Fibroblast of skin of right quadriceps (primary cell): ENCODE data around the gene NPW.

Experiments
- DNase-seq: peaks from one replicate; pipeline ENCODE4 v3.0.0-alpha.2; 2013

The NPW gene

DNA sequence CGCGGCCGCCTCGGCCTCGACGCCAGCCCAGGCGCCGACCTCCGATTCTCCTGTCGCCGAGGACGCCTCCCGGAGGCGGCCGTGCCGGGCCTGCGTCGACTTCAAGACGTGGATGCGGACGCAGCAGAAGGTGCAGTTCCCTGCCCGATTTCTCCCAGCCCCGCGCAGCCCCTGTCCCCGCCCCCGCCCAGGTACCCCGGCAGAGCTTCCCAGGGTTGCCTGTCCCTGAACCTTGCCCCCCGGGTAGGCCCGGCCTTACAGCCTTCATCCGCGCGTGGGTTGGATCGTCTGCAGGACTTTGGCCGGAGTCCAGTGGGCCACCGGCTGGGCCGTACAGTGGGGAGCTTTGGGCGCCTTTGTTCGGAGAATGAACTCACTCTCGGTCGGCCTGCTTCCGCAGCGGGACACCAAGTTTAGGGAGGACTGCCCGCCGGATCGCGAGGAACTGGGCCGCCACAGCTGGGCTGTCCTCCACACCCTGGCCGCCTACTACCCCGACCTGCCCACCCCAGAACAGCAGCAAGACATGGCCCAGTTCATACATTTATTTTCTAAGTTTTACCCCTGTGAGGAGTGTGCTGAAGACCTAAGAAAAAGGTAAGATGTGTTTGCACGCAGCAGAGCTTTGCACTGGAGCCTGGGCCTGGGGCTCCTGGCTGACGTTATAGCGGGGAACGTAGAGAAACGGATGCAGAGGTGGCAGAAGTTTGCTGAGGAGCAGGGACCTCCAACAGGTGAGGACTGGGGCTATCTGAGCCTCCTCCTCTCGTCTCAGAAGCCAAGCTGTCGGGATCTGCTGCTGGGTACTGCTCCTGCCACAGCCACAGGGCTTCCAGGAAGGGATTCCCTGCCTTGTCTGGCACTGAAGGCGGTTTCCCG is 35.0 kb upstream of the NPW start:
- DNase-seq: no peak

DNA sequence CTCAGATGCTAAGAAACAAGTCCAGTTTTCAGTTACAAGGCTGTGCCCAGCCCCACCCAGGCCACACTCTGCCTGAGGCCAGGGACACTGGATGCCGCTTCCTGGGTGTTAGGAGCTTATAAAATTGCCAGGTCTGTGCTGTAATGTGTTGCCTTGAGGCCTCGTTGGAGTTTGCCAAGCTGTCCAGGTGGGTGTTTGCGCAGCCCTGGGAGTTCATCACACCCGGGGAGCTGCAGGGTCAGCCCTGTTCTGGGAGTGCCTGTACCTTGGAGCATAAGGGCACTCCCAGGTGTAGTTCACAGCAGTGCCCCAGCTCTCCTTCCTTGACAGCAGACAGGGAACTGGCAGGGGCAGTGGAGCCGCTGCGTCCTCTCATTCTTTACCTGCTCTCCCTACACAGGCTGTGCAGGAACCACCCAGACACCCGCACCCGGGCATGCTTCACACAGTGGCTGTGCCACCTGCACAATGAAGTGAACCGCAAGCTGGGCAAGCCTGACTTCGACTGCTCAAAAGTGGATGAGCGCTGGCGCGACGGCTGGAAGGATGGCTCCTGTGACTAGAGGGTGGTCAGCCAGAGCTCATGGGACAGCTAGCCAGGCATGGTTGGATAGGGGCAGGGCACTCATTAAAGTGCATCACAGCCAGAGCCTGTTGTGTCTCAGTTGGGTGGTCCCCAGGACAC is 34.0 kb upstream of the NPW start:
- DNase-seq: no peak

- DNase-seq: no peak
Observed at GRCh38 chr16:1987198-1987597, 32.4 kb upstream of the NPW start.

GRCh38 chr16:1989209-1990100 is 30.1 kb upstream of the NPW start, which contains the start of gene SYNGR3:
SYNGR3 (plus strand) TSS chr16:1989970; CDS start chr16:1990103, 133 bp downstream.
- no peak for DNase-seq

DNA sequence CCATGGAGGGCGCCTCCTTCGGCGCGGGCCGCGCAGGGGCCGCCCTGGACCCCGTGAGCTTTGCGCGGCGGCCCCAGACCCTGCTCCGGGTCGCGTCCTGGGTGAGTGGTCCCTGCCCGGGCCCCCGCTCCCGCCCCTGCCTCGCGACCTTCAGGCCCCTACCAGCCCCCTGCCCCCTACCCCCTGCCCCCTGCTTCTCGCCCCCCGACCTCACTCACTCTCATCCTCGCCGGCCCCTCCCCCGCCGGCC is 29.6 kb upstream of the NPW start:
- no peak for DNase-seq

DNA sequence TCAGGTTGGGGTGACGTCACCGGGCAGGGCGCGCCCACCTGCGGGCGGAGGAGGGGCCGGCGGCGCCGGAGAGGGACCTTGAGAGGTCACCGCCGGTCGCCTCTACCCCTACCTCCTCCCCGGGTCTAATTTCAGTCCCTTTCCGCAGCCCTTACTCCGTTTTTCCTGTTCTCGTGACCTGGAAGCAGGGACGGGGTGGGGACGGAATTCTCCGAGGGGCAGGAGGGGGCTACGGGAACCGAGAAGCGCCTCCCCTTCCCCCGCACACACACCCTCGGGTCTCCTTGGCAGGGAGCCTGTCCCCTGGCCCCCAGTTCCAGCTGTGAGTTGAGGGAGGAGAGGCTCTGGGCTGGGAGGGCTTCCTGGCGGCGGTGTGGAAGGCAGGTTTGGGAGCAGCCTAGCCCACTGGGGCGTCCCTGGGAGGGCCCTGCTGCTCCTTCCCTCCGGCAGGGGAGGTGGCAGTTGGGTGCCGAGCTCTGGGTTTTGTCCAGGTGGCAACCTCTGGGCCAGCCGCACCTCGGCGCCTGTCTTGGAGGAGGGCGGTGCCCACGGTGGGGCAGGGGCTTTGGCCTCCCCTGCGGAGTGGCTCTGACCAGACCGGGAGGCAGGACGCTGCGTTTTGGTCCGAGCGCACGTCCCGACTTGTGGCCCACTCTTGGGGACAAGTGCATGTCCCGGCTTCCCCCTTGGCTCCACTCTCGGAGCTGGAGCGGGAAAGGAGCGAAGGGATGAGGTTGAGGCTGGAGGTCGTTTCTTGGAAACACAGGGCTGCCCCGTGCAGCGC is 29.0 kb upstream of the NPW start:
- no peak for DNase-seq

DNA sequence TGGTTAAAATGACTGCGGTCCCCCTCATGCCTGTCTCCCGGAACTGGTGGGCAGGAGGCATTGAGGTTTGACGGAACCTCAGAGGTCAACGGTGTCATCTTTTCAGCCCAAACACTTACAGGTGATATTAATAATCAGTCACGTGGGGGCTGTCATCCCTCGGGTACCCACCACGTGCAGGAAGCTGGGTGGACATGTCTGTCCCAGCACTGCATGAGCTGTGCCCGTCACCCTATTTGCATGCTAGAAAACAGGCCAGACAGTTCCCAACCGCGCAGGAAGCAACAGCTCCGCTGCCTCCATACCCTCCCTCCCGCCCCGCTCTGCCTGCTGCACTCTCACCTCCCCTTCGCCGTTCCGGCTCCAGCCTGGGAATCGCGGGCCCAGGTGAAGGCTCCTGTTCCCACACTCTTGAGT is 28.4 kb upstream of the NPW start:
- no peak for DNase-seq

DNA sequence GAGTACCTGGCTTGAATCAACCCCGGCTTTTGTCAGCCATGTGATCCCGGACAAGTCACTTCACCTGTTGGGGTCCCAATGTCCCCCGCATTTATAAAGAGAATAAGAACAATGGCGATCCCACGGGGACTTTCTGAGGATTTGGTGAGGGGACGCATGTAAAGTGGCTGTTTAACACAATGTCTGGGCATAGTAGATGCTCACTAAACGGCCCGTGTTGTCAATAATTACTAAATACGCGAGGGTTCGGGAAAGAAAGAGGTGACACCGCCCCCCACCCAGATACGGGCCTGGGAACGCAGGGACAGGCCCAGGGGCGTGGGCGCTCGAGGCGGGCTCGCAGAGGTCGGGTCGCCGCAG is 28.0 kb upstream of the NPW start:
- DNase-seq: no peak

DNA sequence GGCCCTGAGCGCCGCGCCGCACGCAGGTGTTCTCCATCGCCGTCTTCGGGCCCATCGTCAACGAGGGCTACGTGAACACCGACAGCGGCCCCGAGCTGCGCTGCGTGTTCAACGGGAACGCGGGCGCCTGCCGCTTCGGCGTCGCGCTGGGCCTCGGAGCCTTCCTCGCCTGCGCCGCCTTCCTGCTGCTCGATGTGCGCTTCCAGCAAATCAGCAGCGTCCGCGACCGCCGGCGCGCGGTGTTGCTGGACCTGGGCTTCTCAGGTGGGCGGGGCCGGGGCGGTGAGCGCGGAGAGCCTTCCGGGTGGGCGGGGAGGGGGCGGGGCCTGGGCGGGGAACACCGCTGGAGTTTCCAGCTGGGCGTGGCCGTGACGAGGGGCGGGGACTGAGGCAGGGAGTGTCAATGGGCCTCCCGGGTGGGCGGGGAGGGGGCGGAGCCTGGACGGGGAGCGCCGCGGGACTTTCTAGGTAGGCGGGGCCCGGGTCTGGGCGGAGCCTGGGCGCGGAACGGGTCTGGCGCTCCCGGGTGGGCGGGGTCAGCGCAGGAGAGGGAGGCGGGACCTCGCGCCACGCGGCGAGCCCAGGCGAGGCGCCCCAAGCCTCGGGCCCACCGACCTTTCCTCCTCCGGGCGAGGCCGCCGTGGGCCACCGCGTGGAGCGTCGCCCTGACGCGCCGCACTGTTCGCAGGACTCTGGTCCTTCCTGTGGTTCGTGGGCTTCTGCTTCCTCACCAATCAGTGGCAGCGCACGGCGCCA is 27.5 kb upstream of the NPW start:
- DNase-seq: peak; percentile 92

DNA sequence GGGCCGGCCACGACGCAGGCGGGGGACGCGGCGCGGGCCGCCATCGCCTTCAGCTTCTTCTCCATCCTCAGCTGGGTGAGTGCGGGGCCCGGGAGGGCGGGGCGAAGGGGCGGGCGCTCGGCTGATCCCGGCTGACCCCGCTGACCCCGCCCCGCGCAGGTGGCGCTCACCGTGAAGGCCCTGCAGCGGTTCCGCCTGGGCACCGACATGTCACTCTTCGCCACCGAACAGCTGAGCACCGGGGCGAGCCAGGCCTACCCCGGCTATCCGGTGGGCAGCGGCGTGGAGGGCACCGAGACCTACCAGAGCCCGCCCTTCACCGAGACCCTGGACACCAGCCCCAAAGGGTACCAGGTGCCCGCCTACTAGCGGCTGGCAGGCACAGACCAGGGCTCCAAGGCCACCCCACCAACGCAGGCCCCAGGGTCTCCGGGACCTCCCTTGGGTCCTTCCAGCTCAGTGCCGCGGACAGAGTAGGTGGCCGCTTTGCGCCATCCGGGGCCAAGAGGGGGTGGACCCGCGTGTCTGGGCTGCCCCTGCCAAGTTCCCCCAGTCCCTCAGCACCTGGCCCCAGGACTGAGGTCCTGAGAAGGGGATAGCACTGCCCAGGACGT is 26.8 kb upstream of the NPW start:
- no peak for DNase-seq

- DNase-seq: no peak
Observed at GRCh38 chr16:1993731-1994131, 25.9 kb upstream of the NPW start.

DNA sequence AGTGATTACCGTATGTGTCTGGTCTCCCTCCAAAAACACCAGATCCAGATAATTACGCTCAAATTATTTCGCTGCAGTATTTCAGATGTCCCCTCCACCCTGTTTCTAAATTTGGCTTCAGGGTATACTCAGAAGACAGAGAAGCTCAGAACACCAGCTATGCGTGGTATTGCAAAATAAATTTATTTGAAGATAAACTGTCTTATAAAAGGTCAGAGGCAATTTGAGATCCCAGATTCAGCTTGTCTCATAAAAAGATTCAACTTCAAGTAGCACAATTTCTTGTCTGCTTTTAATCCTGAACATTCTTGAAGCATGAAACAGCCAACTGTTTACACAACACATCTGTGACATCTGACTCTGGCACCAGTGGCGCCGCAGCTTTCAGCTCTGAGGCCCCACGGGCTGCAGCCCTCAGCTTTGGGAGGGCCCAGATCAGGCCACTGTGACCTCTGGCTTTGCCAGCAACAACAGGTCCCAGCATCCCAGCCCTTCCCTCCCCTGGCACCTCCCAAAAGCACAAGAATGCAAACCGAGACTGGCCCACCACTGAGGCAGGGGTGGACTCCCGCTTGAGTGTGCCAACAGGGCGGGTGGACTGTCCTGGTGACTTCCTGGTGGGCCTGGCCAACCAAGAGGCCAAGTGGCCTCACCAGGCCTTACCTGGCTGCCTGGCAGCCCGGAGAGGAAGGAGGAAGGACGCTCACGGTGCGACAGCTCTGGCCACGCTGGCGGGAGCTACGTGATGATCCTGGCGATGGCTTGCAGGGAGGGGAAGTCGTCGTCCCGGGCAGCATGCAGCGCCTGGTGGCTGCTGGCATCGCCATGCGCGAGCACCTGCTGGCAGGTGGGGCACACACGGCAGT is 21.9 kb upstream of the NPW start:
- DNase-seq: no peak

DNA sequence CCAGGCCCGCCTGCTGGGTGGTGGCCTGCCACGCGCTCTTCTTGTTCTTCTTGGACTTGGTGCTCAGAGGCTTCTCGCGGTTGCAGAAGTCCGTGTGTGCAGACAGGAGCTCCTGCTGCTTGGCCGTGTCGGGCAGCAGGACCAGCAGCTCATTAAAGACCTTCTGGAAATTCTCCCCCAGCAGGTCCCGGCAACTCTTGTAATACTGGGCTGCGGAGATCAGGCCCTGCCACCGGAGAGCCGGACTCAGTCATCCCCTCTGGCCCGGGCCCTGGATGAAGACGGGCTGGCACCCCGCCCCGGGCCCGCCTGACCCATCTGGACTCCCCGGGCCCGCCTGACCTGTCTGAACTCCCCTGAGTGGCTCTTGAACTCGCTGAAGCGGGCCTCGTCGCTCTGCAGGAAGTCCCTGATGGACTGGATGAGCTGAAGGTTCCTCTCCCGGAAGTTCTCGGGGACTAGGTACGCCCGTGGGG is 21.2 kb upstream of the NPW start:
- DNase-seq: no peak

DNA sequence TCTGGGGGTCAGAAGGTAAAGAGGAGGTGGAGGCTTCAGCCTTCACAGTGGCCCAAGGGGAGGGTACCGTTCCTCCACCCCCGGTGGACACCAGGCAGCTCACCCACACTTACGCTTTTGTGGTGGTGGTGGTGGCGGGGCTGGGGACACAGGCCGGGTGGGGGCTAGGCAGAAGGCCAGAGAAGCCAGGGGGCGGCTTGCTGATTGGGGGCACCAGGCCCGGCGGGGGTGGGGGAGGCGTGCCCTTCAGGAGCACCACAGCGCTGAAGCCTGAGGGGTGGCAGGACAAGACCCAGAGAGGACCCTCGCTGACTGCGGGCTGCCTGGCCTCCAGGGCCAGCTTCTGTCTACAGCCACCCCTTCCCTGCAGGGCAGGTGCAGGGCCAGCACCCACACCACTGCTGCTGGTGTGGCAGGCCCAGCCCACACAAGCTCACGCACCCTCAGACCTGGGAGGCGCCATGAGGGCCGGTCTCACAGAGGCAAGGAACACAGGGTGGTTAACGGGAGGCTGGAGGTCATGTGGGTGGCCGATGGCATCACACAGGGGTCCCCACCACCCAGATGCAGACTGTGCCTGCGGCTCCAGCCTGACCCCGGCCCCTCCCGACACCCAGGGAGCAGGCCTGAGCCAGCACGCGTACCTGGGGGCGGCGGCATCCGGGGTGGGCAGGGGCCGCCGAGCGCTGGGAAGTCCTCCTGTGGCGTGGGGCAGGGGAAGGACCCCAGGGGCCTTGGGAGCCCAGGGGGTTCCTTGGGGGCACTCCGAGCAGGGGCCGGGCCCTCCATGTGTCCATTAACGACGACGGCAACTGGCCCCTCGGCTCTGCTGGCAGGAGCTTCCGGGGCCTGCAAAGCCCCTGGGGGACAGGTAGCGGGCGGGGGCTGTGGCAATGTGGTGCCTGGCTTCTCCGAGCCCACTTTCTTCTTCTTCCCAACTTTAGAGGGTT is 20.5 kb upstream of the NPW start:
- DNase-seq: no peak

DNA sequence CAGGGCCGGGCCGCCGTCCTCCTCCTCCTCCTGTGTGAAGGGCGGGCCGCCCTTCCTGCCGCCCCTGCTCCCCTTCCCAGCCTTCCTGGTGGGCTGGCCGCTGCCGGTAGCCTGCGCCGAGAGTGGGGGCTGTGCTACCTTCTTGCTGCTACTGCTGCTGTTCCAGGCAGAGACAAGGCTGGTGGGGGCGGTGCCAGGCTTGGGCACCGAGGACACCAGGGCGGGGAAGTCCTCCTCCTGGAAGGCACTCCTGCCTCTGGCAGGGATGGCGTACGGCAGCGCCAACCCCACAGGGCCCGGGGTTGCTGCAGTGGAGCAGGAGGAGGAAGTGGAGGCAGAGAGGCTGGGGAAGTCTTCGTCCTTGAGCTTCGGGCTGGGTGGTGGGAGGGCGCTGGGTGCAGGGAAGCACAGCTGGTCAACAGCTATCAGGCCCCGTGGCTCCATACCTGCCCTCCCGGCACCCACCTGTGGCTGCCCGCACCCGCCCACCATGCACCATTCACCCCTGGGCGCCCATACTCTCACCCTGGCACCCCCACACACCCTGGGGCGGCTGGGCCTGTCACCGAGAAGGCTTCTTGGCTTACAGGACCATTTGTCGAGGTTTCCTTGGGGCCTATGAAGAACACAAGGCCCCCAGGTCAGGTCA is 19.6 kb upstream of the NPW start:
- DNase-seq: no peak

- no peak for DNase-seq
Observed at GRCh38 chr16:2001035-2001434, 18.6 kb upstream of the NPW start.

GRCh38 chr16:2001456-2002355 is 17.9 kb upstream of the NPW start:
- DNase-seq: no peak
